SK-N-SH treated with all-trans-retinoic acid at 6 μM for 48 hours (cell line): ENCODE measurements around the gene PKD1.

ENCODE experiments used
- ATAC-seq: fragments of 200-7000 bp; cut with Tn5 transposase; 3 replicates; pipeline ENCODE4 v1.9.1; 2020; ENCODE audit warnings: mild to moderate bottlenecking, moderate library complexity
- ARNTL ChIP-seq: fragments of 450-650 bp; formaldehyde crosslinking; IDR thresholded peaks from 2 replicates; pipeline ENCODE4 v1.5.0; 2020; ENCODE audit warnings: low read depth, mild to moderate bottlenecking, moderate library complexity, borderline replicate concordance
- BACH2 ChIP-seq: fragments of 250-450 bp; sonication (Bioruptor Pico); IDR thresholded peaks from 2 replicates; pipeline ENCODE4 v1.9.0; 2021; ENCODE audit warnings: mild to moderate bottlenecking, borderline replicate concordance
- CSDC2 ChIP-seq: fragments of 250-450 bp; sonication (Bioruptor Pico); IDR thresholded peaks from 2 replicates; pipeline ENCODE4 v1.5.0; 2020; ENCODE audit warnings: mild to moderate bottlenecking, moderate library complexity
- ESRRG ChIP-seq: fragments of 250-450 bp; sonication (Bioruptor Pico); IDR thresholded peaks from 2 replicates; pipeline ENCODE4 v1.6.1; 2021; ENCODE audit warnings: mild to moderate bottlenecking
- GLIS3 ChIP-seq: fragments of 250-450 bp; sonication (Bioruptor Pico); IDR thresholded peaks from 2 replicates; pipeline ENCODE4 v1.5.0; 2020; ENCODE audit warnings: mild to moderate bottlenecking, moderate library complexity
- PPARA ChIP-seq: fragments of 250-450 bp; sonication (Bioruptor Pico); IDR thresholded peaks from 2 replicates; pipeline ENCODE4 v1.5.0; 2020; ENCODE audit warnings: mild to moderate bottlenecking, borderline replicate concordance
- SNAI2 ChIP-seq: fragments of 250-450 bp; sonication (Bioruptor Pico); IDR thresholded peaks from 2 replicates; pipeline ENCODE4 v1.5.0; 2020; ENCODE audit warnings: mild to moderate bottlenecking, moderate library complexity
- TCF4 ChIP-seq: fragments of 250-450 bp; sonication (Bioruptor Pico); IDR thresholded peaks from 2 replicates; pipeline ENCODE4 v1.8.0; 2021; ENCODE audit warnings: mild to moderate bottlenecking, moderate library complexity, borderline replicate concordance
- TOX ChIP-seq: fragments of 250-450 bp; sonication (Bioruptor Pico); IDR thresholded peaks from 2 replicates; pipeline ENCODE4 v1.8.0; 2021; ENCODE audit warnings: mild to moderate bottlenecking, moderate library complexity, borderline replicate concordance
- ZC3H10 ChIP-seq: fragments of 250-450 bp; sonication (Bioruptor Pico); IDR thresholded peaks from 2 replicates; pipeline ENCODE4 v1.5.1; 2021; ENCODE audit warnings: mild to moderate bottlenecking, moderate library complexity
- ZFP3 ChIP-seq: fragments of 250-450 bp; sonication (Bioruptor Pico); IDR thresholded peaks from 2 replicates; pipeline ENCODE4 v1.5.0; 2020; ENCODE audit warnings: mild to moderate bottlenecking, moderate library complexity
- ZNF565 ChIP-seq: fragments of 450-650 bp; formaldehyde crosslinking; conservative IDR thresholded peaks from 2 replicates; pipeline ENCODE4 v1.5.0; 2020; ENCODE audit warnings: low read depth, mild to moderate bottlenecking, moderate library complexity
- ZNF70 ChIP-seq: fragments of 450-650 bp; formaldehyde crosslinking; IDR thresholded peaks from 2 replicates; pipeline ENCODE4 v1.5.0; 2020; ENCODE audit warnings: mild to moderate bottlenecking, moderate library complexity
- ZNF8 ChIP-seq: fragments of 450-650 bp; formaldehyde crosslinking; IDR thresholded peaks from 2 replicates; pipeline ENCODE4 v1.5.0; 2020; ENCODE audit warnings: mild to moderate bottlenecking, moderate library complexity
- TF ChIP-seq, protein P1 (sequence below): fragments of 250-450 bp; sonication (Bioruptor Pico); IDR thresholded peaks from 2 replicates; pipeline ENCODE4 v1.8.0; 2020; ENCODE audit warnings: mild to moderate bottlenecking, moderate library complexity, borderline replicate concordance
- TF ChIP-seq, protein P2 (sequence below): fragments of 250-450 bp; sonication (Bioruptor Pico); IDR thresholded peaks from 2 replicates; pipeline ENCODE4 v1.5.1; 2021; ENCODE audit warnings: mild to moderate bottlenecking, moderate library complexity
- TF ChIP-seq, protein P3 (sequence below): fragments of 250-450 bp; sonication (Bioruptor Pico); IDR thresholded peaks from 2 replicates; pipeline ENCODE4 v1.5.0; 2020; ENCODE audit warnings: mild to moderate bottlenecking, moderate library complexity
- TF ChIP-seq, protein P4 (sequence below): fragments of 250-450 bp; sonication (Bioruptor Pico); IDR thresholded peaks from 2 replicates; pipeline ENCODE4 v1.5.1; 2020; ENCODE audit warnings: low read depth, mild to moderate bottlenecking, moderate library complexity
- TF ChIP-seq, protein P5 (sequence below): fragments of 250-450 bp; sonication (Bioruptor Pico); IDR thresholded peaks from 2 replicates; pipeline ENCODE4 v1.8.0; 2021; ENCODE audit warnings: low read depth, mild to moderate bottlenecking, moderate library complexity, borderline replicate concordance

Gene PKD1

DNA sequence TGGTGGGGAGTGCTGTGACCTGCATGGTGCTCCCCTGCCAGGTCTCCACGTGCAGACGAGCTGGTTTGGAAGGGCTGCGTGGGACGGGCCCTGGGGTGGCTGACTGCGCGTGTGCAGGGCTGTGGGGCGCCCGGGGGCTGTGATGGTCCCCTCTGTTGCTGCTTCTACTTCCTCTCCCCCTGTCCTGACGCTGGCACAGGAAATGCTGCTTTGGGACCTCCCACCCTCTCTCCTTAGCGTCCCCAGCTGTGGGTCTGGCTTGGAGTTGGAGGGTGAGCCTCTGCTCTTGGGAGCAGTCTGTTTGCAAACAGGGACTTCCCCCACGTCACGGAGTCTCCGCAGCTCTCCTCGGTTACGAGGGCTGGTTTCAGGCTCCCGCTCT is 52.7 kb downstream of the PKD1 start:
- TF ChIP-seq, protein P1, sequence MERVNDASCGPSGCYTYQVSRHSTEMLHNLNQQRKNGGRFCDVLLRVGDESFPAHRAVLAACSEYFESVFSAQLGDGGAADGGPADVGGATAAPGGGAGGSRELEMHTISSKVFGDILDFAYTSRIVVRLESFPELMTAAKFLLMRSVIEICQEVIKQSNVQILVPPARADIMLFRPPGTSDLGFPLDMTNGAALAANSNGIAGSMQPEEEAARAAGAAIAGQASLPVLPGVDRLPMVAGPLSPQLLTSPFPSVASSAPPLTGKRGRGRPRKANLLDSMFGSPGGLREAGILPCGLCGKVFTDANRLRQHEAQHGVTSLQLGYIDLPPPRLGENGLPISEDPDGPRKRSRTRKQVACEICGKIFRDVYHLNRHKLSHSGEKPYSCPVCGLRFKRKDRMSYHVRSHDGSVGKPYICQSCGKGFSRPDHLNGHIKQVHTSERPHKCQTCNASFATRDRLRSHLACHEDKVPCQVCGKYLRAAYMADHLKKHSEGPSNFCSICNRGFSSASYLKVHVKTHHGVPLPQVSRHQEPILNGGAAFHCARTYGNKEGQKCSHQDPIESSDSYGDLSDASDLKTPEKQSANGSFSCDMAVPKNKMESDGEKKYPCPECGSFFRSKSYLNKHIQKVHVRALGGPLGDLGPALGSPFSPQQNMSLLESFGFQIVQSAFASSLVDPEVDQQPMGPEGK (CRISPR knock-in tag): no peak
- TF ChIP-seq ZNF70 (no peak), ARNTL (CRISPR knock-in tag) (no peak), BACH2 (no peak), ESRRG (CRISPR knock-in tag) (no peak), ZC3H10 (no peak), TCF4 (CRISPR knock-in tag) (no peak), ZNF8 (no peak), GLIS3 (CRISPR knock-in tag) (no peak), ZFP3 (CRISPR knock-in tag) (no peak), TOX (CRISPR knock-in tag) (no peak), CSDC2 (CRISPR knock-in tag) (no peak), SNAI2 (CRISPR knock-in tag) (no peak), PPARA (CRISPR knock-in tag) (no peak), ZNF565 (no peak)
- TF ChIP-seq, protein P2, sequence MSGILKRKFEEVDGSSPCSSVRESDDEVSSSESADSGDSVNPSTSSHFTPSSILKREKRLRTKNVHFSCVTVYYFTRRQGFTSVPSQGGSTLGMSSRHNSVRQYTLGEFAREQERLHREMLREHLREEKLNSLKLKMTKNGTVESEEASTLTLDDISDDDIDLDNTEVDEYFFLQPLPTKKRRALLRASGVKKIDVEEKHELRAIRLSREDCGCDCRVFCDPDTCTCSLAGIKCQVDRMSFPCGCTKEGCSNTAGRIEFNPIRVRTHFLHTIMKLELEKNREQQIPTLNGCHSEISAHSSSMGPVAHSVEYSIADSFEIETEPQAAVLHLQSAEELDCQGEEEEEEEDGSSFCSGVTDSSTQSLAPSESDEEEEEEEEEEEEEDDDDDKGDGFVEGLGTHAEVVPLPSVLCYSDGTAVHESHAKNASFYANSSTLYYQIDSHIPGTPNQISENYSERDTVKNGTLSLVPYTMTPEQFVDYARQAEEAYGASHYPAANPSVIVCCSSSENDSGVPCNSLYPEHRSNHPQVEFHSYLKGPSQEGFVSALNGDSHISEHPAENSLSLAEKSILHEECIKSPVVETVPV: no peak
- TF ChIP-seq, protein P3, sequence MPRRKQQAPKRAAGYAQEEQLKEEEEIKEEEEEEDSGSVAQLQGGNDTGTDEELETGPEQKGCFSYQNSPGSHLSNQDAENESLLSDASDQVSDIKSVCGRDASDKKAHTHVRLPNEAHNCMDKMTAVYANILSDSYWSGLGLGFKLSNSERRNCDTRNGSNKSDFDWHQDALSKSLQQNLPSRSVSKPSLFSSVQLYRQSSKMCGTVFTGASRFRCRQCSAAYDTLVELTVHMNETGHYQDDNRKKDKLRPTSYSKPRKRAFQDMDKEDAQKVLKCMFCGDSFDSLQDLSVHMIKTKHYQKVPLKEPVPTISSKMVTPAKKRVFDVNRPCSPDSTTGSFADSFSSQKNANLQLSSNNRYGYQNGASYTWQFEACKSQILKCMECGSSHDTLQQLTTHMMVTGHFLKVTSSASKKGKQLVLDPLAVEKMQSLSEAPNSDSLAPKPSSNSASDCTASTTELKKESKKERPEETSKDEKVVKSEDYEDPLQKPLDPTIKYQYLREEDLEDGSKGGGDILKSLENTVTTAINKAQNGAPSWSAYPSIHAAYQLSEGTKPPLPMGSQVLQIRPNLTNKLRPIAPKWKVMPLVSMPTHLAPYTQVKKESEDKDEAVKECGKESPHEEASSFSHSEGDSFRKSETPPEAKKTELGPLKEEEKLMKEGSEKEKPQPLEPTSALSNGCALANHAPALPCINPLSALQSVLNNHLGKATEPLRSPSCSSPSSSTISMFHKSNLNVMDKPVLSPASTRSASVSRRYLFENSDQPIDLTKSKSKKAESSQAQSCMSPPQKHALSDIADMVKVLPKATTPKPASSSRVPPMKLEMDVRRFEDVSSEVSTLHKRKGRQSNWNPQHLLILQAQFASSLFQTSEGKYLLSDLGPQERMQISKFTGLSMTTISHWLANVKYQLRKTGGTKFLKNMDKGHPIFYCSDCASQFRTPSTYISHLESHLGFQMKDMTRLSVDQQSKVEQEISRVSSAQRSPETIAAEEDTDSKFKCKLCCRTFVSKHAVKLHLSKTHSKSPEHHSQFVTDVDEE (CRISPR knock-in tag): no peak
- TF ChIP-seq, protein P4, sequence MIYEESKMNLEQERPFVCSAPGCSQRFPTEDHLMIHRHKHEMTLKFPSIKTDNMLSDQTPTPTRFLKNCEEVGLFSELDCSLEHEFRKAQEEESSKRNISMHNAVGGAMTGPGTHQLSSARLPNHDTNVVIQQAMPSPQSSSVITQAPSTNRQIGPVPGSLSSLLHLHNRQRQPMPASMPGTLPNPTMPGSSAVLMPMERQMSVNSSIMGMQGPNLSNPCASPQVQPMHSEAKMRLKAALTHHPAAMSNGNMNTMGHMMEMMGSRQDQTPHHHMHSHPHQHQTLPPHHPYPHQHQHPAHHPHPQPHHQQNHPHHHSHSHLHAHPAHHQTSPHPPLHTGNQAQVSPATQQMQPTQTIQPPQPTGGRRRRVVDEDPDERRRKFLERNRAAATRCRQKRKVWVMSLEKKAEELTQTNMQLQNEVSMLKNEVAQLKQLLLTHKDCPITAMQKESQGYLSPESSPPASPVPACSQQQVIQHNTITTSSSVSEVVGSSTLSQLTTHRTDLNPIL (CRISPR knock-in tag): no peak
- TF ChIP-seq, protein P5, sequence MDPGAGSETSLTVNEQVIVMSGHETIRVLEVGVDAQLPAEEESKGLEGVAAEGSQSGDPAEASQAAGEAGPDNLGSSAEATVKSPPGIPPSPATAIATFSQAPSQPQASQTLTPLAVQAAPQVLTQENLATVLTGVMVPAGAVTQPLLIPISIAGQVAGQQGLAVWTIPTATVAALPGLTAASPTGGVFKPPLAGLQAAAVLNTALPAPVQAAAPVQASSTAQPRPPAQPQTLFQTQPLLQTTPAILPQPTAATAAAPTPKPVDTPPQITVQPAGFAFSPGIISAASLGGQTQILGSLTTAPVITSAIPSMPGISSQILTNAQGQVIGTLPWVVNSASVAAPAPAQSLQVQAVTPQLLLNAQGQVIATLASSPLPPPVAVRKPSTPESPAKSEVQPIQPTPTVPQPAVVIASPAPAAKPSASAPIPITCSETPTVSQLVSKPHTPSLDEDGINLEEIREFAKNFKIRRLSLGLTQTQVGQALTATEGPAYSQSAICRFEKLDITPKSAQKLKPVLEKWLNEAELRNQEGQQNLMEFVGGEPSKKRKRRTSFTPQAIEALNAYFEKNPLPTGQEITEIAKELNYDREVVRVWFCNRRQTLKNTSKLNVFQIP (CRISPR knock-in tag): no peak
- no peak for ATAC-seq

DNA sequence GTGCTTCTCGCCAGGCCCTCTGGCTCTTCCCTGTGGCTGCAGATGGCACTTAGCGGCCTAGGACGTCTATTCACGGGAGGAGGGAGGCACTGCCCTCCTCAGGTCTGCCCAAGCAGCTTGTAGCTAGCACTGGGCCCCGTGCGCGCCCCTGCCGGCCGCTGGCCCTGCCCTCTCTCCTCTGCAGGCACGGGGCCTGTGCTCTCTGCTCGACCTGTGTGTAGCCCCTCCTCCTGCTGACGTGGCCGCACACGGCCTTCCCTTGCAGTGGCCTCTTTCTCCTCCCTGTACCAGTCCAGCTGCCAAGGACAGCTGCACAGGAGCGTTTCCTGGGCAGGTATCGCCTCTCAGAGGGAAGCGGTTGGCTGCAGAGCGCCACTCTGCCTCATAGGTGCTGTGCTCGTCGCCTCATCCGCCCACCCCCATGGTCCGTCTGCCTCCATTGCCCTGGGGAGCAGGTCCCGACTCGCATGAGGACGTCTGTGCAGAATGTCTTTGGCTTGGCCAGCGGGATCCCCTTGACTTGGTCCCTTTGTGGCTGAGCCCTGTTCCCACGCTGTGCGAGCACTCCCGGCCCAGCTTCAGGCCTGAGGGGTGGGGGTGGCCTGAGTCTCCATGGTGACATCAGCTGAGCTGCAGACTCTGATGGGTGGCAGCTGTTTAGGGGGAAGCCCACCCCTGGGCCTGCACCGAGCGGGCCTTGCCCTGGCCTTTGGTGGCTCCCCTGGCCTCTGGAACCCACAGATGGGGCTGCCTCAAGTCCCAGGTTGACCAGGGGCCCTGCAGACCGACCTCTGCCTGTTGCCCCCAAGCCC is 53.3 kb downstream of the PKD1 start:
- ATAC-seq: no peak; the same call in 2 of the 3 replicates
- TF ChIP-seq ZC3H10: no peak
- TF ChIP-seq ZNF565: no peak
- TF ChIP-seq, protein P2: no peak
